KMS-11 (cell line): ENCODE data around the gene TGDS.
A peak's percentile ranks its signal among the peaks of the same experiment; 100 is the strongest.

Source experiments
- H2AFZ ChIP-seq: fragments of 200-600 bp; sonication (generic); 2 replicates; pipeline ENCODE4 v1.6.1; 2016; ENCODE audit warnings: antibody characterized with exemption, mixed run types, low read depth
- H3K27ac ChIP-seq: fragments of 200-600 bp; sonication (generic); 2 replicates; pipeline ENCODE4 v1.6.1; 2016; ENCODE audit warnings: mild to moderate bottlenecking, mixed run types
- H3K27me3 ChIP-seq: fragments of 200-600 bp; sonication (generic); 2 replicates; pipeline ENCODE4 v1.6.1; 2017; ENCODE audit warnings: mild to moderate bottlenecking, low read depth, mixed run types, moderate library complexity; ENCODE audit not compliant: insufficient read depth
- H3K36me3 ChIP-seq: fragments of 200-600 bp; sonication (generic); 2 replicates; pipeline ENCODE4 v1.6.1; 2017; ENCODE audit warnings: mild to moderate bottlenecking, mixed run types; ENCODE audit not compliant: insufficient read depth
- H3K4me1 ChIP-seq: fragments of 200-600 bp; sonication (generic); 2 replicates; pipeline ENCODE4 v1.6.1; 2016; ENCODE audit warnings: mild to moderate bottlenecking, low read depth, mixed run types; ENCODE audit not compliant: poor library complexity, severe bottlenecking
- H3K4me2 ChIP-seq: fragments of 200-600 bp; sonication (generic); 2 replicates; pipeline ENCODE4 v1.7.0; 2016; ENCODE audit warnings: mild to moderate bottlenecking, mixed run types
- H3K4me3 ChIP-seq: fragments of 200-600 bp; sonication (generic); IDR thresholded peaks from 2 replicates; pipeline ENCODE4 v1.6.1; 2017; ENCODE audit warnings: low read depth, low read length, mixed read lengths; ENCODE audit not compliant: insufficient read depth
- H3K79me2 ChIP-seq: fragments of 200-600 bp; sonication (generic); 2 replicates; pipeline ENCODE4 v1.6.1; 2016; ENCODE audit warnings: low read depth, mixed run types; ENCODE audit not compliant: insufficient read depth
- H3K9ac ChIP-seq: fragments of 200-600 bp; sonication (generic); 2 replicates; pipeline ENCODE4 v1.6.1; 2016; ENCODE audit warnings: mild to moderate bottlenecking, mixed run types
- H4K20me1 ChIP-seq: fragments of 200-600 bp; sonication (generic); 2 replicates; pipeline ENCODE4 v1.6.1; 2016; ENCODE audit warnings: mild to moderate bottlenecking, mixed run types; ENCODE audit not compliant: insufficient read depth
- CTCF ChIP-seq: fragments of 200-600 bp; sonication (generic); conservative IDR thresholded peaks from 2 replicates; pipeline ENCODE4 v1.6.1; 2017; ENCODE audit warnings: low read depth, mild to moderate bottlenecking, antibody characterized with exemption, low read length, moderate library complexity, mixed read lengths

Gene TGDS

GRCh38 chr13:94548382-94548781 is 47.6 kb downstream of the TGDS start:
- no peaks in the 10 kb centered on the region for H3K36me3 ChIP-seq
- peaks cover 24% of the 10 kb centered on the region for H3K4me1 ChIP-seq
- no peaks in the 10 kb centered on the region for H3K27me3 ChIP-seq
- peak overlapping the region; percentile 85 for H3K9ac ChIP-seq
- no peaks in the 10 kb centered on the region for H3K79me2 ChIP-seq
- H4K20me1 ChIP-seq = no peaks in the 10 kb centered on the region
- peak overlapping the region; percentile 87 for H2AFZ ChIP-seq
- H3K4me2 ChIP-seq = peak overlapping the region; percentile 71
- H3K27ac ChIP-seq = peak overlapping the region; percentile 94
- H3K4me3 ChIP-seq = no peak overlapping the region
- no peak for TF ChIP-seq CTCF

- no peaks in the 10 kb centered on the region for H4K20me1 ChIP-seq
- no peak overlapping the region for H2AFZ ChIP-seq
- no peak overlapping the region for H3K4me2 ChIP-seq
- no peak overlapping the region for H3K4me3 ChIP-seq
- no peaks in the 10 kb centered on the region for H3K27me3 ChIP-seq
- no peak overlapping the region for H3K9ac ChIP-seq
- no peaks in the 10 kb centered on the region for H3K36me3 ChIP-seq
- H3K4me1 ChIP-seq = peaks cover 9% of the 10 kb centered on the region
- no peaks in the 10 kb centered on the region for H3K79me2 ChIP-seq
- TF ChIP-seq CTCF = no peak
- no peak overlapping the region for H3K27ac ChIP-seq
Observed at GRCh38 chr13:94546061-94546839, 49.7 kb downstream of the TGDS start.

DNA sequence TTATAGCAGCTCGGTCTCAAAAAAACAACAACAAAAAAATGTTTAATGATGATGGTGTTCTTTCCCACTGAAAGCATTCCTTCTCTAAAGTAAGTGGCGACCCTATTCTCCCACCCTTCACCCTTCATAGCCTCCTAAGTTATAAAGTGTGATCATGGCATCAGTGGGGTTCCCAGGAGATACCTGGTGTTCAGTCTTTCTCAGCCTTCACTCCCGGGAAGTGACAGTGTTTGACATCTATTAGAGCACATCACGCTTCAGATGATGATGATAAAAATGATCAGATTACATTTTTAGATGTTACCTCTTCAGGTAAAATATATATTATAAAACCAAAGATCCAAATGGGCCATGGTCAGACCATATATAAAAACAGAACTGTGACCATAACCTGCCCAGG is 51.0 kb downstream of the TGDS start:
- Histone ChIP-seq H3K27me3 (no peaks in the 10 kb centered on the region), H3K27ac (no peak overlapping the region), H3K36me3 (no peaks in the 10 kb centered on the region), H3K4me2 (no peak overlapping the region), H3K4me3 (no peak overlapping the region), H3K79me2 (no peaks in the 10 kb centered on the region), H2AFZ (no peak overlapping the region), H3K9ac (no peak overlapping the region), H4K20me1 (no peaks in the 10 kb centered on the region), H3K4me1 (peaks cover 9% of the 10 kb centered on the region)
- TF ChIP-seq CTCF = no peak

DNA sequence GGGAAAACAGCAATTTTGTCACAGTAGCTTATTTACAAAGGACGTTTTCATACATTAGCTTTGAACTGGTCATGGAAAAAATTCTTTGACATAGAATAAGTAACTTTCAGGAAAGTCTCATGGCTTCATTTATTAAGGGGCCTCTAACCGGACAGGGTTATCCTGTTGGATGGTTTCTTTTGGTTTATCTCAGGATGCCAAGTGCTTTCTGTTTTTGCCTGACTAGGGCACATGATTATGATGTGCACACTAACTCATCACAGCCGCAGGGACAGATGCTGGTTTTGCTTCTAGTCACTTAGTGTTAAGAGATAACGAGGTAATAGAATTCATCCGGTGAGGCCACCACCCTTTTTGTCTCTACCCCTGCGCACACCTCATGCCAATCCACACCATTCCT is 53.0 kb downstream of the TGDS start:
- H3K79me2 ChIP-seq = no peaks in the 10 kb centered on the region
- H3K4me2 ChIP-seq = no peak overlapping the region
- H4K20me1 ChIP-seq = no peaks in the 10 kb centered on the region
- H2AFZ ChIP-seq = no peak overlapping the region
- H3K9ac ChIP-seq = no peak overlapping the region
- H3K27ac ChIP-seq = no peak overlapping the region
- no peak for TF ChIP-seq CTCF
- no peaks in the 10 kb centered on the region for H3K27me3 ChIP-seq
- no peaks in the 10 kb centered on the region for H3K36me3 ChIP-seq
- H3K4me3 ChIP-seq = no peak overlapping the region
- peaks cover 7% of the 10 kb centered on the region for H3K4me1 ChIP-seq
